AG04449 (cell line): ENCODE results near the gene MPZL1.

Experiments
- CTCF ChIA-PET: fragments of 350-600 bp; formaldehyde crosslinking; extraction: SDS; loops from one replicate; lab custom pipeline; 2021; ENCODE audit warnings: antibody characterized with exemption; lab: Yijun Ruan, JAX
- POLR2A ChIA-PET: fragments of 400-600, 350-600 bp; formaldehyde crosslinking; extraction: SDS; loops from one replicate; lab custom pipeline; 2020; ENCODE audit warnings: antibody characterized with exemption, inconsistent platforms; lab: Yijun Ruan, JAX
- DNase-seq: peaks from one replicate; pipeline ENCODE4 v3.0.0-alpha.2; 2010; ENCODE audit warnings: low read depth, low spot score
- H3K4me3 ChIP-seq: 2 replicates; pipeline ENCODE4 v1.5.1; 2011; ENCODE audit warnings: low read depth, mild to moderate bottlenecking, control low read depth, low read length
- TF ChIP-seq, protein P1 (sequence below): IDR thresholded peaks from one replicate; pipeline ENCODE4 v1.5.1; 2011; ENCODE audit warnings: mild to moderate bottlenecking, moderate library complexity, low read length, control low read depth, inconsistent platforms; ENCODE audit not compliant: insufficient read depth; ENCODE audit errors: missing control alignments

Gene MPZL1

DNA sequence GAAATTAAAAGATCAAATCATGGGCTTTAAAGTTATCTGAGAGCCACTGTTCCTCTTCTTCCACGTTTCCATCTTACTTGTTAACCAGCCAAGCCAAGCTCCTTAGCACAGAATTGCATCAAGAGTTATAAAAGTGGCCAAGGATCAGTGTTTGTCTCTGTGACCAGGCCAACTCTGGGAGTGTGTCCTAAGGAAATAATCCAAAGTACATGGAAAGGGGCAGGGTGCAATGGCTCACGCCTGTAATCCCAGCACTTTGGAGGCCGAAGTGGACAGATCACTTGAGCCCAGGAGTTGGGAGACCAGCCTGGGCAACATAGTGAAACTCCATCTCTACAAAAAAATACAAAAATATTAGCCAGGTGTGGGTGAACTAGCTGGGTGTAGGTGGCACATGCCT is 10.0 kb upstream of the MPZL1 start:
- TF ChIP-seq, protein P1, sequence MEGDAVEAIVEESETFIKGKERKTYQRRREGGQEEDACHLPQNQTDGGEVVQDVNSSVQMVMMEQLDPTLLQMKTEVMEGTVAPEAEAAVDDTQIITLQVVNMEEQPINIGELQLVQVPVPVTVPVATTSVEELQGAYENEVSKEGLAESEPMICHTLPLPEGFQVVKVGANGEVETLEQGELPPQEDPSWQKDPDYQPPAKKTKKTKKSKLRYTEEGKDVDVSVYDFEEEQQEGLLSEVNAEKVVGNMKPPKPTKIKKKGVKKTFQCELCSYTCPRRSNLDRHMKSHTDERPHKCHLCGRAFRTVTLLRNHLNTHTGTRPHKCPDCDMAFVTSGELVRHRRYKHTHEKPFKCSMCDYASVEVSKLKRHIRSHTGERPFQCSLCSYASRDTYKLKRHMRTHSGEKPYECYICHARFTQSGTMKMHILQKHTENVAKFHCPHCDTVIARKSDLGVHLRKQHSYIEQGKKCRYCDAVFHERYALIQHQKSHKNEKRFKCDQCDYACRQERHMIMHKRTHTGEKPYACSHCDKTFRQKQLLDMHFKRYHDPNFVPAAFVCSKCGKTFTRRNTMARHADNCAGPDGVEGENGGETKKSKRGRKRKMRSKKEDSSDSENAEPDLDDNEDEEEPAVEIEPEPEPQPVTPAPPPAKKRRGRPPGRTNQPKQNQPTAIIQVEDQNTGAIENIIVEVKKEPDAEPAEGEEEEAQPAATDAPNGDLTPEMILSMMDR = no peak
- ChIA-PET CTCF (interaction anchor here (0.9 to 1.7 kb wide), 2 partner anchors 24 to 433 kb away, joined by 3 to 5 read pairs; no protein-coding TSS in a partner anchor), POLR2A (no interaction called here)
- DNase-seq = no peak
- H3K4me3 ChIP-seq = no peak overlapping the region

DNA sequence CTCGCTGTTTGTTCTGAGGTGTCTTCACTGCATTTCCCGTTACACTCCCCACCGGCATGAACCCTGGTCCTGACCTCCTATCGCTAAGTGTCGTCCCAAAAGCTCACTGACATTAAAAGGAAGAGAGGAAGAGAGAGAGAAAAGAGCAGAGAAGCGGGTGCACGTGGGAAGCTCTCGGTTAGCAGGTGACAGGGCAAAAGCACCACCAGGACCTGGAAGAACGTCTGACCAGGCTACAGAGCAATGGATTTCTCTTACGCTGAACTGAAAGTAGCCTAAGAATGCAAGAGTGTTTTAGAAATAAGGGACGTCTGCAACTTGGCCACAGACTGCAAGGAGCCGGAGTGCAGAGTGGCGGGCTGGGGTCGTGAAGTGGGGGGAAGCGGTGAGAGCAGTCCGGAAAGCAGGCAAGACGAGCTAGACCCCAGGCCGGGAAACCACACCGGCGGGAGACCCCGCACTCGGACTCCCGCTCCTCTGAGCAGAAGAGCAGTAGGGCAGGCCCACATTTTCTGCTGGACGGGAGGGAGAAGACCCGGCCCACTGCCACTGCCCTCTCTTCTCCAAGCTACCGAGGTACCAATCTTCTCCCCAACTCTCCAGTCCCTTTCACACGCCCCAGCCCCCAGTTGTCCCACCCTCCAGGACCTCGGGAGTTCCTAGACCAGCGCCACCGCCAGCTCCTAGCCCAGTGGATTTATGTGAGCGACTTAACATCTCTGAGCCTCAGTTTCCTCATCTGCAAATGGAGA is 8.3 kb upstream of the MPZL1 start:
- no peak for DNase-seq

DNA sequence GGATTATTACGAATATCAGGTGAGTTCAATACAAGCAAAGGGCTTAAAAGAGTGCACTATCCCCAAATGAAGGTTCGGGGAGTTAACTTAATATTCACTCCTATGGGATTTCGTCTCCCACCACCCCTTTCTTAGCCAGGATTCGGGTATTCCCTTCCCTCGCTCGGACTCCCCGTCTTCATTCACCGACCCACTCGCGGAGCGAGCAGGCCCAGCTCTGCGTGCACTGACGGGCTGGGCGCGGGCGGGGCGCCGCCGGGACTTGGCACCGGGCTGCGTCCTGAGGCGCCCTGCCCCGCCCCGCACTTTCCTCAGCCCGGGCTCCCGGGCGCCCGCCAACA is 7.7 kb upstream of the MPZL1 start:
- TF ChIP-seq, protein P1 = no peak
- CTCF ChIA-PET = interaction anchor here (0.7 to 4.9 kb wide), 8 partner anchors 8 to 371 kb away, joined by 3 to 26 read pairs (median 9); no protein-coding TSS in a partner anchor
- POLR2A ChIA-PET = no interaction called here
- DNase-seq = no peak
- H3K4me3 ChIP-seq = peak overlapping the region; percentile 99

More for the DNA sequence above, 8.3 kb upstream of the MPZL1 start:
- CTCF ChIA-PET = interaction anchor here (0.7 to 4.9 kb wide), 7 partner anchors 11 to 372 kb away, joined by 3 to 26 read pairs (median 3); no protein-coding TSS in a partner anchor
- peak overlapping the region; percentile 99 for H3K4me3 ChIP-seq
- TF ChIP-seq, protein P1 = no peak
- POLR2A ChIA-PET = interaction anchor here (0.9 kb wide), 1 partner anchor 8 kb away, joined by 3 read pairs; the partner anchor contains the start of gene MPZL1

GRCh38 chr1:167714439-167715156 is 7.2 kb upstream of the MPZL1 start:
- no peak for DNase-seq
- ChIA-PET POLR2A (interaction anchor here (0.7 kb wide), 2 partner anchors 82 to 191 kb away, joined by 4 to 5 read pairs; no protein-coding TSS in a partner anchor), CTCF (interaction anchor here (0.7 to 4.9 kb wide), 19 partner anchors 8 to 521 kb away, joined by 3 to 26 read pairs (median 4); no protein-coding TSS in a partner anchor)
- TF ChIP-seq, protein P1 = no peak
- H3K4me3 ChIP-seq = peak overlapping the region; percentile 99

DNA sequence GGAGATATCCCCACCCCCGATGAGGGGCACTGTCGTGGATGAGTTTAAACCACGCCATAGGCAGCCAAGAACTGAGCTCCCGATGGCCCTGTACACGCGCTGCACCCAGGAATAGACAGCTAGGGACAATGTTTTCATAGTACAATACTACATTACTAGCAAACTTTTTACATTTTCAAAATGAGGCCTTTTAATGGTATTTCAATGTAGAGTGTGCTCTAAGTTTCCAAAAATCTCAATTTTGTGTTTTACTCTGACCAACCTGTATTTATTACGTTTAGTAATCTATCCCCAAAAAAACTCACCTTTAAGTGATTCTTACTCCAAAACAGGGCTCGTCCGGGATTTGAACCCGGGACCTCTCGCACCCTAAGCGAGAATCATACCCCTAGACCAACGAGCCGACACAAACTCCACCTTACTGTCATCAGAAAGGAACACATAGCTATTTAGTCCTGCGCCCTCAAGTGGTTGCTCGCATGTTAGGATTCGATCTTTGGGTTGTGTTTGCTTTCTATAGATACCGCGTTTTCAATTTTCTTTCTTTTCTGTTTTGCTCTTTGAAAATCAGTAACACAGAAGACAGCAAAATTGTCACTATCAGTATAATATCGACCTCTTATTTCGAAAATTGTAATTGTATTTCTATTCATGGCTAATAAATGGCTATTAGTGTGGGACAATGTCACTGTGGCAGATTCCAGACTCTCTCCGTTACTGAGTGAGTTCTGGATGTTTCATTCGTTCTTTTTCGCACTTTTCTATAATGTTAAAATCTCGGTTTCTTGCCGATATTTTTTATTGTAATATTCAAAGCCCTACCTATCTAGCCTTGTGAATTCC is 6.4 kb upstream of the MPZL1 start:
- DNase-seq = peak; percentile 44
- peak overlapping the region; percentile 99 for H3K4me3 ChIP-seq
- TF ChIP-seq, protein P1 = peak; percentile 85
- CTCF ChIA-PET = interaction anchor here (0.7 to 4.9 kb wide), 21 partner anchors 9 to 520 kb away, joined by 3 to 26 read pairs (median 5); partner anchors contain the start of gene GPR161
- POLR2A ChIA-PET = interaction anchor here (0.7 kb wide), 2 partner anchors 81 to 190 kb away, joined by 4 to 5 read pairs; no protein-coding TSS in a partner anchor
